Ammon's horn (tissue), 1 donor: ENCODE measurements around the gene NDUFB4.

ENCODE experiments used
- DNase-seq: peaks from one replicate; pipeline ENCODE4 v3.0.0-alpha.2; 2016; ENCODE audit warnings: low spot score

NDUFB4 gene

DNA sequence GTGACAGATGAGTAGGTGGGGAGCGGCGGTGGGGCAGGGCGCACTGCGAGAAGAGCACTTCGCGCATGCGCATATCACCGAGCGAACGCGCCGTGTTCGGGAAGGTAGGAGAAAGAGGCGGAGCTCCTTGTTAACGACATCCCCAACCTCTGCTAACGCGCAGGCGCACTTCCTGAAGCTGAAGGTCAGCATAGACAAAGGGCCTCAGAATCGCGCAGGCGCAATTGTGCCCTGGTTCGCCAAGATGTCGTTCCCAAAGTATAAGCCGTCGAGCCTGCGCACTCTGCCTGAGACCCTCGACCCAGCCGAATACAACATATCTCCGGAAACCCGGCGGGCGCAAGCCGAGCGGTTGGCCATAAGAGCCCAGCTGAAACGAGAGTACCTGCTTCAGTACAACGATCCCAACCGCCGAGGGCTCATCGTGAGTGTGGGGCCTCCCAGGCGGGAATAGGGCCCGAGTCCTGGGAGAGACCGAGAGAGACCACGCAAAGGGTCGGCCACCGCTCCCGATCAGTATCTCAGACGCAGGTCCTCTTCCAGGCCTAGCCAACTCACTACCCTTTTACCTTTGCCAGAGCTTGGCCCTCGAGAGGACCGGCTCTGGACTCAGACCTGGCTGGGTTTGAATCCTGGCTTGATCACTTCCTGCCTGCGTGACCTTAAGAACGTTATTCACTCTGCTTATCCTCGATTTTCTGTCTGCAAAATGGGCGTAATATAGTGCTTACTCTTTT lies at the start of gene NDUFB4:
Gene NDUFB4, plus strand, starts transcription at position 221 of the 737 bp plus-strand sequence. Its CDS starts 24 bp downstream, at position 245.
- DNase-seq = peak; percentile 99

GRCh38 chr3:120550546-120550945 lies 45.6 kb upstream of the NDUFB4 start:
- no peak for DNase-seq

GRCh38 chr3:120552184-120553172 lies 43.7 kb upstream of the NDUFB4 start:
- no peak for DNase-seq

DNA sequence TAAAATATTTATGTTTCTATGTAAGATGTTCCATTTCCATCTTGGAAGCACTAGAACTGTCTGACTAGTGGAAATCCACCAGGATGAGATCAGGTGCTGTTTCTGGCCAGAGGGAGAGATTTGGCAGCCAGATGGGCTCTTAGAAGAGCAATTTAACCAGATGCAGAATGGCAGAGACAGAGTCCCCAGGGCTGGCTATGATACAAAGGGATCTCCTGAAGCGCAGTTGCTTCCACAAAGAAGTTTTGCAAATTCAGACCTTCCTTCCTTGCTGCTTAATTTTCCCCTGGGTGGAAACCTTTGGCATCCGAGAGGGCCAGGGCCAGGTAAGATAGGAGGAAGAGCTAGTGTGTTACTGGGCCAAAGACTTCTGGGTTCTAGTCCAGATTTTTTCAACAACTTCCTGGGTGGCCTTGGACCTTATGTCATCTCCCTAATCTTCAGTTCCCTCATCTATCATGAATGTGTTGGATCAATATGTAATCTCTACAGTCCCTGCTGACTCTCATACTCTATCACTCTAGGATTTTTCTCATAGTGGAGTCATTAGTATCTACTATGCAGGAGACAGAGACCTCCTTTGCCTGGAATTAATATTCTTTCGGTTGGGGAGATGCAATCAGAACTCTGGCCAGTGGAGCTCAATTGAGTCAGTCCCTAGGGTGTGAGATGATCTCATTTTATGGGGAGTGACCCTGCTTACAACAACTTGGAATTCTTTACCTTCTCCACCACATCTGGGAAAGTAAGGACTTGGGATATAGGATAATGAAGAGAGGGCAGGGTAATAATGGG lies 41.1 kb upstream of the NDUFB4 start:
- no peak for DNase-seq

DNA sequence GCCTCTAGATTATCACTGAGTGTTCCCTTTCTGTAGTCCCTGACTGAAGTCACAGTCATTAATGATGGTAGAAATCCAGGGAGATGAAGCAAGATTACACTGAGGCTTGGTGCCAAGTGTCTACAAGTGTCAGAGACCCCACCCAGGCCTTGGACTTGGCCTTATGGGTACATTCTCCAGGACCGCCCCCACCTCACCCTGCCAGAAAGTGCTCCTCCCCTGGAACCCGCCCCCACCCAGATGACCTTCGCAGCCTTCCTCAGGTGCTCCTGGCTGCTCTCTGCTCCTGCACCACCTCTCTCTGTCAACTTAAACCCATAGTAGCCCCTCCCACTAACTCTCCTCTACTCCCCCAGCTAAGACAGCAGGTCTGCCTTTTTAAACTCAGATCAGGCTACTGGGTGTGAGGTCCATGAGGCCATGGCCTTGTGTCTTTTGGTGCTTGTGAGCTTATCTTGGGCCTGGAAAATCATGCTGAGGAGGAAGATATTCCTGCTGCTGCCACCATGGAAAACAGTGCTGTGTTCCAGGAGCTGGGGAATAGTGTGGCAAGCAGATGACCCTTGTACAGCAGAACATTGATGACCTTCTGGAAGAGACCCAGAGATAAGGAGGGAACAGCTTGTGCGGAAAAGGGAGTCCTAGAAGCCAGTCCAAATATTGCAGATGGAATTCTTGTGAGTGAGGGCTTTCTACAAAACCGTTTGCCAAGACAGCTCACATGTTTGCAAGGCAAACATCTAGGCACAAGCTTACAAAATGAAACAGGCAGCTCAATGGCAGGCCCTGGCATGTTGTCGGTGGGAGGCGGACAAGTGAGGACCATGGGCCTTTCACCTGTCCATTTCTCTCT lies 40.3 kb upstream of the NDUFB4 start:
- DNase-seq = no peak

DNA sequence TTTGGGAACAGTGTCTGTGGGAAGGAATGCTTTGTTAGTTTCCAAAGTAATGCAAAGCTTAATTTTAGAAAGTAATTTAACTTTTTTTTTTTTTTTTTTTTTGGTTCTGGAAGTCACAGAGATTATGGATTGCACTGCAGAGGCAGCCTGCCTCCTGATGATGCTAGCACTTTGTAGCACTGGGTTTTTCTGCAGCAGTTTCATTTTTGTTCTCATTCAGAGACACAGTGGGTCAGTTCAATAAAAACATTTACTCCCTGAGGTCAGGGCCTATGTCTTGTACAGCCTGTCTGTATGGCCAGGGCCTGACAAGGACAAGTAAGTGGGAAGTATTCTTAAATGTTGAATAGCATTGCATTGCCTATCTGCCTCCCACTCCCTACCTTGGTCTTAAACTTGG lies 39.0 kb upstream of the NDUFB4 start:
- no peak for DNase-seq

DNA sequence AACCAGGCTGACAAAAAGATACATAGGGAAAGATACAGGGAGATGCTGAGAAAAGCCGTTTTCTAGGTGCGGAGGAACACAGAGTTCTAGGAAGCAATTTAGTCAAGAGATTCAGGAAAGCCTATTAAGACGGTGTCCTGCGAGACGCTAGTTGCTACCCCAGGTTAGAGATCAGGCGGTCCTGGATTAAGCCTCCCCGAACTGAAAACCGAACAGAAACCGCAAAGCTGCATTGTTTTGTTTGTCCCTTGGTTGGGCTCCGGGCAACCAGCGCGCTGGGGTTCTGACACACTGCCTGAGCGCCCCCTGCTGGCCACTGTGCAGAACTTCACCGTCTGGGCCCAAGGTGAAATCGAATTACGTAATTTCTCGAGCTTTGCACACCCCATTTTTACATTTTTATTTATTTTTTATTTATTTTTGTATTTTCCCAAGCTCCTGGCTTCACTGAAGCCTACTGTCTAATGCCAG lies 37.3 kb upstream of the NDUFB4 start:
- peak; percentile 91 for DNase-seq

GRCh38 chr3:120559242-120560061 lies 36.7 kb upstream of the NDUFB4 start:
- DNase-seq = peak; percentile 60

- no peak for DNase-seq
Measured at GRCh38 chr3:120560304-120561250, 35.6 kb upstream of the NDUFB4 start.

GRCh38 chr3:120561251-120562045 lies 34.7 kb upstream of the NDUFB4 start:
- DNase-seq = peak; percentile 85

GRCh38 chr3:120563356-120564022 lies 32.6 kb upstream of the NDUFB4 start:
- no peak for DNase-seq

DNA sequence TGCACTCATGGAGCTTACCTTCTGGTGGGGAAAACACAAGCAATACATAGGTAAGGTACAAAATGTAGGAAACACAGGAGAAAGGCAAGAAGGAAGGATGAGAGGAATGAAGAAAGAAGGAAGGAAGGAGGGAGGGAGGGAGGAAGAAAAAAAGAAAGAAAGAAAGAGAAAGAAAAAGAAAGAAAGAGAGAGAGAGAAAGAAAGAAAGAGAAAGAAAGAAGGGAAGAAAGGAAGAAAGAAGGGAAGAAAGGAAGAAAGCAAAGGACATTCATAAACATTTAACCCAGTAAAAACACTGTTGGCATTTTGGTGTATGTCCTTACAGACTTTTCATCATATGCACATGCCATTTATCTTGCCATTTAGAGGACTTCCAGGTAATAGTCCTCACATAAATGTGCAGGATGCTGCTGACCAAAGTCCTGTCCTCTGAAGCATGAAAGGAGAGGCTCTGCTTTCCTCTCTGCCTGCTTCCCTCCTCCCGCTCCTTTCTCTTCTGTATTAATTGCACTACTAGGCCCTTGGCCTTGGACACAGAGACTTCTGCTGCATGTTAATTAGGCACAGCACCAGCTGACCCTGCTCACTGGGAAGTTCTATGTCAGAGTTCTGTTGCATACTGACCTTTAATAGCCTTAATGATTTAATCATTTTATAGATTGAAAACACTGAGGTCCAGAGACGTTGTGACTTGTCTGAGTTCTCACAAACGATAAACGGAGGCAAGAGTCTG lies 29.7 kb upstream of the NDUFB4 start:
- peak; percentile 78 for DNase-seq

GRCh38 chr3:120567370-120568201 lies 28.6 kb upstream of the NDUFB4 start:
- DNase-seq = peak; percentile 71

DNA sequence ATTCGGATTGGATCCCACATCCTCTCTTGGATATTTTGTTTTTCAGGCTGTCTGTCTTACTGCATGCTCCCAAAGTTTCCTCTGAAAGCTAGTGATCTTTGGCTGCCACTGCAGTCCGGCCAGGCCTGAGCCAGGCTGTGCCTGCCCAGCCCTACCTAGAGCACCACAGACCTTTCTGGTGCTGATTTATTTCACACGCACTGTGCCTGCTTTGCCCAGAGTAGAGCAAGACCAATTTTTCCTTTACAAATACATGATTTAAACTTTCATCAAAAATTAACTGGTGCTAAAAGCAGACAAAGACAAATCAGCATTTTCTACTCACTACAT lies 28.0 kb upstream of the NDUFB4 start:
- peak; percentile 36 for DNase-seq

GRCh38 chr3:120568598-120568997 lies 27.5 kb upstream of the NDUFB4 start:
- peak; percentile 64 for DNase-seq
